8988T (cell line): ENCODE measurements around the gene C10orf90.

ENCODE experiments used
- DNase-seq: peaks from one replicate; pipeline ENCODE4 v3.0.0; 2011

The C10orf90 gene

GRCh38 chr10:126497672-126498071 is 172.8 kb downstream of the C10orf90 start:
- DNase-seq = no peak

GRCh38 chr10:126496771-126497545 is 173.5 kb downstream of the C10orf90 start:
- no peak for DNase-seq

- no peak for DNase-seq
Measured at GRCh38 chr10:126491476-126491875, 179.0 kb downstream of the C10orf90 start.

GRCh38 chr10:126481181-126481580 is 189.3 kb downstream of the C10orf90 start:
- DNase-seq = no peak

GRCh38 chr10:126480648-126481047 is 189.8 kb downstream of the C10orf90 start:
- DNase-seq = no peak

- no peak for DNase-seq
Measured at GRCh38 chr10:126479280-126479895, 191.1 kb downstream of the C10orf90 start.

GRCh38 chr10:126478546-126478945 is 191.9 kb downstream of the C10orf90 start:
- no peak for DNase-seq

GRCh38 chr10:126476246-126476645 is 194.2 kb downstream of the C10orf90 start:
- DNase-seq = no peak

GRCh38 chr10:126475074-126475691 is 195.3 kb downstream of the C10orf90 start:
- no peak for DNase-seq

GRCh38 chr10:126474031-126474430 is 196.5 kb downstream of the C10orf90 start:
- no peak for DNase-seq

GRCh38 chr10:126470991-126471390 is 199.5 kb downstream of the C10orf90 start:
- no peak for DNase-seq

- DNase-seq = no peak
Measured at GRCh38 chr10:126469692-126470091, 200.8 kb downstream of the C10orf90 start.

GRCh38 chr10:126468876-126469643 is 201.4 kb downstream of the C10orf90 start:
- DNase-seq = no peak

- no peak for DNase-seq
Measured at GRCh38 chr10:126468467-126468866, 202.0 kb downstream of the C10orf90 start.

- DNase-seq = no peak
Measured at GRCh38 chr10:126465771-126466170, 204.7 kb downstream of the C10orf90 start.

GRCh38 chr10:126463286-126463685 is 207.2 kb downstream of the C10orf90 start:
- no peak for DNase-seq

GRCh38 chr10:126461289-126461940 is 209.1 kb downstream of the C10orf90 start:
- DNase-seq = no peak

- DNase-seq = peak; percentile 61
Measured at GRCh38 chr10:126459878-126460481, 210.5 kb downstream of the C10orf90 start.

GRCh38 chr10:126459032-126459831 is 211.3 kb downstream of the C10orf90 start:
- no peak for DNase-seq

- no peak for DNase-seq
Measured at GRCh38 chr10:126458466-126458865, 212.0 kb downstream of the C10orf90 start.

GRCh38 chr10:126456632-126457031 is 213.9 kb downstream of the C10orf90 start:
- DNase-seq = no peak
